ENCODE data around the gene TOP3A.

The TOP3A gene

GRCh38 chr17:18225121-18225641 lies 89.6 kb downstream of the TOP3A start, which contains the start of gene LLGL1:
Gene LLGL1, plus strand, starts transcription at chr17:18225635. Its CDS starts 48 bp downstream, at chr17:18225683.
- TF ChIP-seq, protein P1, sequence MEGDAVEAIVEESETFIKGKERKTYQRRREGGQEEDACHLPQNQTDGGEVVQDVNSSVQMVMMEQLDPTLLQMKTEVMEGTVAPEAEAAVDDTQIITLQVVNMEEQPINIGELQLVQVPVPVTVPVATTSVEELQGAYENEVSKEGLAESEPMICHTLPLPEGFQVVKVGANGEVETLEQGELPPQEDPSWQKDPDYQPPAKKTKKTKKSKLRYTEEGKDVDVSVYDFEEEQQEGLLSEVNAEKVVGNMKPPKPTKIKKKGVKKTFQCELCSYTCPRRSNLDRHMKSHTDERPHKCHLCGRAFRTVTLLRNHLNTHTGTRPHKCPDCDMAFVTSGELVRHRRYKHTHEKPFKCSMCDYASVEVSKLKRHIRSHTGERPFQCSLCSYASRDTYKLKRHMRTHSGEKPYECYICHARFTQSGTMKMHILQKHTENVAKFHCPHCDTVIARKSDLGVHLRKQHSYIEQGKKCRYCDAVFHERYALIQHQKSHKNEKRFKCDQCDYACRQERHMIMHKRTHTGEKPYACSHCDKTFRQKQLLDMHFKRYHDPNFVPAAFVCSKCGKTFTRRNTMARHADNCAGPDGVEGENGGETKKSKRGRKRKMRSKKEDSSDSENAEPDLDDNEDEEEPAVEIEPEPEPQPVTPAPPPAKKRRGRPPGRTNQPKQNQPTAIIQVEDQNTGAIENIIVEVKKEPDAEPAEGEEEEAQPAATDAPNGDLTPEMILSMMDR (IDR thresholded peaks at IDR 0.05; ENCODE audit: low read depth, low read length, missing control alignments) = no peak
- peak within 1 kb of the TSS; percentile 62 for H3K4me3 ChIP-seq (ENCODE audit: low read depth, low read length)
- peak; percentile 53 for DNase-seq (ENCODE audit: low read depth)

GRCh38 chr17:18224387-18225120 lies 90.2 kb downstream of the TOP3A start:
- TF ChIP-seq, protein P1 (IDR thresholded peaks at IDR 0.05; ENCODE audit: low read depth, low read length, missing control alignments) = no peak
- DNase-seq (ENCODE audit: low read depth) = no peak
- peak overlapping the region; percentile 45 for H3K4me3 ChIP-seq (ENCODE audit: low read depth, low read length)

GRCh38 chr17:18224053-18224386 lies 90.8 kb downstream of the TOP3A start:
- no peak overlapping the region for H3K4me3 ChIP-seq (ENCODE audit: low read depth, low read length)
- TF ChIP-seq, protein P1 (IDR thresholded peaks at IDR 0.05; ENCODE audit: low read depth, low read length, missing control alignments) = no peak
- DNase-seq (ENCODE audit: low read depth) = no peak
